ENCODE data around the gene SIX3. TPM values are rescaled to one million over a fixed set of nuclear protein-coding genes. Genes with fewer than 3 reads are reported as not detected.

Gene SIX3
- total and polyA plus RNA-seq, 4 donors, result not detected

GRCh38 chr2:44944952-44945612, 3.6 kb downstream of the SIX3 start:
- Histone ChIP-seq H3K27me3 (ENCODE audit: control insufficient read depth in 1 of 2, insufficient read depth in 2 of 2, low read length in 1 of 2) (no peaks in the 10 kb centered on the region), H3K9me3 (ENCODE audit: control insufficient read depth, low read length) (no peaks in the 10 kb centered on the region), H3K4me1 (ENCODE audit: control insufficient read depth in 1 of 2, insufficient read depth in 2 of 2, low read length in 2 of 2) (no peaks in the 10 kb centered on the region), H3K27ac (ENCODE audit: low read depth in 1 of 2, low read length in 2 of 2) (no peak overlapping the region), H3K36me3 (ENCODE audit: control insufficient read depth in 1 of 2, insufficient read depth in 2 of 2, low read length in 1 of 2) (no peaks in the 10 kb centered on the region), H3K4me3 (ENCODE audit: low read length in 2 of 2) (no peak overlapping the region)
- no peak for ATAC-seq (ENCODE audit: low FRiP score)
- WGBS, 2 donors, result 25 to 27% methylated on average over 18 of the region's 18 CpGs
- intact Hi-C loops (cut with DNase I), result no loop called here
- no peak for DNase-seq

GRCh38 chr2:44945676-44946371, 4.3 kb downstream of the SIX3 start:
- Histone ChIP-seq H3K27me3 (ENCODE audit: control insufficient read depth in 1 of 2, insufficient read depth in 2 of 2, low read length in 1 of 2) (no peaks in the 10 kb centered on the region), H3K4me1 (ENCODE audit: control insufficient read depth in 1 of 2, insufficient read depth in 2 of 2, low read length in 2 of 2) (no peaks in the 10 kb centered on the region), H3K36me3 (ENCODE audit: control insufficient read depth in 1 of 2, insufficient read depth in 2 of 2, low read length in 1 of 2) (no peaks in the 10 kb centered on the region), H3K4me3 (ENCODE audit: low read length in 2 of 2) (no peak overlapping the region), H3K9me3 (ENCODE audit: control insufficient read depth, low read length) (no peaks in the 10 kb centered on the region), H3K27ac (ENCODE audit: low read depth in 1 of 2, low read length in 2 of 2) (no peak overlapping the region)
- WGBS, 2 donors, result 90 to 94% methylated on average over 16 of the region's 16 CpGs
- ATAC-seq (ENCODE audit: low FRiP score) (no peak), DNase-seq (no peak)
- intact Hi-C loops (cut with DNase I), result no loop called here

- no peaks in the 10 kb centered on the region for H3K27me3 ChIP-seq (ENCODE audit: control insufficient read depth in 1 of 2, insufficient read depth in 2 of 2, low read length in 1 of 2)
- no peak overlapping the region for H3K27ac ChIP-seq (ENCODE audit: low read depth in 1 of 2, low read length in 2 of 2)
- DNase-seq (no peak), ATAC-seq (ENCODE audit: low FRiP score) (no peak)
- no peaks in the 10 kb centered on the region for H3K36me3 ChIP-seq (ENCODE audit: control insufficient read depth in 1 of 2, insufficient read depth in 2 of 2, low read length in 1 of 2)
- no peaks in the 10 kb centered on the region for H3K9me3 ChIP-seq (ENCODE audit: control insufficient read depth, low read length)
- no peaks in the 10 kb centered on the region for H3K4me1 ChIP-seq (ENCODE audit: control insufficient read depth in 1 of 2, insufficient read depth in 2 of 2, low read length in 2 of 2)
- intact Hi-C loops (cut with DNase I), result no loop called here
- no peak overlapping the region for H3K4me3 ChIP-seq (ENCODE audit: low read length in 2 of 2)
- 94 to 95% methylated on average over 11 of the region's 11 CpGs for WGBS, 2 donors
Observed at GRCh38 chr2:44946372-44947027, 5.0 kb downstream of the SIX3 start.

GRCh38 chr2:44947028-44947375, 5.5 kb downstream of the SIX3 start:
- Histone ChIP-seq H3K4me3 (ENCODE audit: low read length in 2 of 2) (no peak overlapping the region), H3K27me3 (ENCODE audit: control insufficient read depth in 1 of 2, insufficient read depth in 2 of 2, low read length in 1 of 2) (no peaks in the 10 kb centered on the region), H3K9me3 (ENCODE audit: control insufficient read depth, low read length) (no peaks in the 10 kb centered on the region), H3K36me3 (ENCODE audit: control insufficient read depth in 1 of 2, insufficient read depth in 2 of 2, low read length in 1 of 2) (no peaks in the 10 kb centered on the region), H3K4me1 (ENCODE audit: control insufficient read depth in 1 of 2, insufficient read depth in 2 of 2, low read length in 2 of 2) (no peaks in the 10 kb centered on the region), H3K27ac (ENCODE audit: low read depth in 1 of 2, low read length in 2 of 2) (no peak overlapping the region)
- DNase-seq (no peak), ATAC-seq (ENCODE audit: low FRiP score) (no peak)
- intact Hi-C loops (cut with DNase I), result no loop called here
- 95 to 96% methylated on average over 5 of the region's 5 CpGs for WGBS, 2 donors

GRCh38 chr2:44948565-44949328, 7.2 kb downstream of the SIX3 start:
- no peak for ATAC-seq (ENCODE audit: low FRiP score)
- Histone ChIP-seq H3K36me3 (ENCODE audit: control insufficient read depth in 1 of 2, insufficient read depth in 2 of 2, low read length in 1 of 2) (no peaks in the 10 kb centered on the region), H3K9me3 (ENCODE audit: control insufficient read depth, low read length) (no peaks in the 10 kb centered on the region), H3K4me1 (ENCODE audit: control insufficient read depth in 1 of 2, insufficient read depth in 2 of 2, low read length in 2 of 2) (no peaks in the 10 kb centered on the region), H3K27me3 (ENCODE audit: control insufficient read depth in 1 of 2, insufficient read depth in 2 of 2, low read length in 1 of 2) (no peaks in the 10 kb centered on the region), H3K4me3 (ENCODE audit: low read length in 2 of 2) (no peak overlapping the region), H3K27ac (ENCODE audit: low read depth in 1 of 2, low read length in 2 of 2) (no peak overlapping the region)
- DNase-seq, result peak in 1 of 2 donors; percentile 33
- 90 to 92% methylated on average over 18 of the region's 18 CpGs for WGBS, 2 donors
- intact Hi-C loops (cut with DNase I), result no loop called here

GRCh38 chr2:44949329-44950151, 8.0 kb downstream of the SIX3 start:
- Histone ChIP-seq H3K4me3 (ENCODE audit: low read length in 2 of 2) (no peak overlapping the region), H3K9me3 (ENCODE audit: control insufficient read depth, low read length) (no peaks in the 10 kb centered on the region), H3K4me1 (ENCODE audit: control insufficient read depth in 1 of 2, insufficient read depth in 2 of 2, low read length in 2 of 2) (no peaks in the 10 kb centered on the region), H3K36me3 (ENCODE audit: control insufficient read depth in 1 of 2, insufficient read depth in 2 of 2, low read length in 1 of 2) (no peaks in the 10 kb centered on the region), H3K27me3 (ENCODE audit: control insufficient read depth in 1 of 2, insufficient read depth in 2 of 2, low read length in 1 of 2) (no peaks in the 10 kb centered on the region), H3K27ac (ENCODE audit: low read depth in 1 of 2, low read length in 2 of 2) (no peak overlapping the region)
- intact Hi-C loops (cut with DNase I), result loop anchor here (5.0 to 10.0 kb wide), 3 partner anchors 467 to 705 kb away; no protein-coding TSS in a partner anchor
- 21 to 26% methylated on average over 51 to 54 of the region's 54 CpGs for WGBS, 2 donors
- peak in 1 of 2 donors; percentile 48 for DNase-seq
- no peak for ATAC-seq (ENCODE audit: low FRiP score)

GRCh38 chr2:44950646-44951045, 9.1 kb downstream of the SIX3 start:
- Histone ChIP-seq H3K4me3 (ENCODE audit: low read length in 2 of 2) (no peak overlapping the region), H3K4me1 (ENCODE audit: control insufficient read depth in 1 of 2, insufficient read depth in 2 of 2, low read length in 2 of 2) (no peaks in the 10 kb centered on the region), H3K27me3 (ENCODE audit: control insufficient read depth in 1 of 2, insufficient read depth in 2 of 2, low read length in 1 of 2) (no peaks in the 10 kb centered on the region), H3K9me3 (ENCODE audit: control insufficient read depth, low read length) (no peaks in the 10 kb centered on the region), H3K27ac (ENCODE audit: low read depth in 1 of 2, low read length in 2 of 2) (no peak overlapping the region), H3K36me3 (ENCODE audit: control insufficient read depth in 1 of 2, insufficient read depth in 2 of 2, low read length in 1 of 2) (no peaks in the 10 kb centered on the region)
- intact Hi-C loops (cut with DNase I), result loop anchor here (5.0 to 10.0 kb wide), 3 partner anchors 468 to 706 kb away; no protein-coding TSS in a partner anchor
- 47 to 87% methylated on average over 3 of the region's 3 CpGs for WGBS, 2 donors
- no peak for ATAC-seq (ENCODE audit: low FRiP score)
- peak in 1 of 2 donors; percentile 7 for DNase-seq

- no peak overlapping the region for H3K27ac ChIP-seq (ENCODE audit: low read depth in 1 of 2, low read length in 2 of 2)
- no peaks in the 10 kb centered on the region for H3K4me1 ChIP-seq (ENCODE audit: control insufficient read depth in 1 of 2, insufficient read depth in 2 of 2, low read length in 2 of 2)
- ATAC-seq (ENCODE audit: low FRiP score) (no peak), DNase-seq (peak in 1 of 2 donors; percentile 38)
- H3K4me3 ChIP-seq (ENCODE audit: low read length in 2 of 2), result no peak overlapping the region
- intact Hi-C loops (cut with DNase I), result loop anchor here (5.0 to 10.0 kb wide), 3 partner anchors 469 to 706 kb away; no protein-coding TSS in a partner anchor
- WGBS, 2 donors, result 78 to 82% methylated on average over 5 to 6 of the region's 6 CpGs
- no peaks in the 10 kb centered on the region for H3K36me3 ChIP-seq (ENCODE audit: control insufficient read depth in 1 of 2, insufficient read depth in 2 of 2, low read length in 1 of 2)
- no peaks in the 10 kb centered on the region for H3K9me3 ChIP-seq (ENCODE audit: control insufficient read depth, low read length)
- no peaks in the 10 kb centered on the region for H3K27me3 ChIP-seq (ENCODE audit: control insufficient read depth in 1 of 2, insufficient read depth in 2 of 2, low read length in 1 of 2)
Observed at GRCh38 chr2:44951124-44951523, 9.6 kb downstream of the SIX3 start.
